ENCODE measurements around the gene HOXA2. TPM values are rescaled to one million over a fixed set of nuclear protein-coding genes. Genes with fewer than 3 reads are reported as not detected.

The HOXA2 gene
- total and polyA plus RNA-seq, 2 of the 13 experiments (the other 11 are each of a cell fraction or from before 2014, with no cell fraction given): 0.22 to 0.29 TPM

DNA sequence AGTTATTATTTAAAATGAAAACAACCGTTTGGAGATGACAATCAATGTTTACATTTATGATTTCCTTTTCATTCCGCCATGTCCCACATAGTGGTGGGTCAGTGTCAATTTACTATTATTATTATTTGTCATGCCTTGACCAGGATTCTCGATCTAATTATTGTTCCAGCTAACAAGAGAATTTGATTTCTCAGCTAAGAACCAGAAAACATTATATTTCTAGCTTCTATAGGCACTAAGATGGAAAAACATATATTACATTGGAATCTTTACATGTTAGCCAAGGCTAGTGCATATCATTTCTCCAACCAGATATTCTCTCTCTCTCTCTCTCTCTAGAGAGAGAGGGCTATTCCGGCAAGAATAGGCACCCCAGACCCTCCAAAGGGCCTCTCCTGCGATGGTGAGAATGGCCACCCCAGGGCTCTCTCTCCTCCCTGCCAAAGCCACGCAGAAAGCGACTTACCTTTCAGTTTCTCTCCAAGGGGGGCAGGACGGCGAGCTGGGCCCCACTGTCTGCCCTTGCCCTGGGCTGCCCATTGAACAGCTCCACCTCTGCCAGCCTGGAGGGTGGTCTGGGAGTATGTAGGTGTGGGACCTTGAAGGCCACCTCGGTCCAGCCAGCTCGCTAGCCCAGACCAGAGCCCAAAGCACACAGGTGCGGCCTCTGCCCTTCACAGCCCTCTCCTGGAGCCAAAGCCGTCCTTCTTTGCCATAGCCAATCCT, 47.5 kb upstream of the HOXA2 start (continued):
- TF ChIP-seq, protein P1, sequence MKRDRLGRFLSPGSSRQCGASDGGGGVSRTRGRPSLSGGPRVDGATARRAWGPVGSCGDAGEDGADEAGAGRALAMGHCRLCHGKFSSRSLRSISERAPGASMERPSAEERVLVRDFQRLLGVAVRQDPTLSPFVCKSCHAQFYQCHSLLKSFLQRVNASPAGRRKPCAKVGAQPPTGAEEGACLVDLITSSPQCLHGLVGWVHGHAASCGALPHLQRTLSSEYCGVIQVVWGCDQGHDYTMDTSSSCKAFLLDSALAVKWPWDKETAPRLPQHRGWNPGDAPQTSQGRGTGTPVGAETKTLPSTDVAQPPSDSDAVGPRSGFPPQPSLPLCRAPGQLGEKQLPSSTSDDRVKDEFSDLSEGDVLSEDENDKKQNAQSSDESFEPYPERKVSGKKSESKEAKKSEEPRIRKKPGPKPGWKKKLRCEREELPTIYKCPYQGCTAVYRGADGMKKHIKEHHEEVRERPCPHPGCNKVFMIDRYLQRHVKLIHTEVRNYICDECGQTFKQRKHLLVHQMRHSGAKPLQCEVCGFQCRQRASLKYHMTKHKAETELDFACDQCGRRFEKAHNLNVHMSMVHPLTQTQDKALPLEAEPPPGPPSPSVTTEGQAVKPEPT (CRISPR knock-in tag; IDR thresholded peaks at IDR 0.05; ENCODE audit: low read depth): no peak
- TF ChIP-seq, protein P2, sequence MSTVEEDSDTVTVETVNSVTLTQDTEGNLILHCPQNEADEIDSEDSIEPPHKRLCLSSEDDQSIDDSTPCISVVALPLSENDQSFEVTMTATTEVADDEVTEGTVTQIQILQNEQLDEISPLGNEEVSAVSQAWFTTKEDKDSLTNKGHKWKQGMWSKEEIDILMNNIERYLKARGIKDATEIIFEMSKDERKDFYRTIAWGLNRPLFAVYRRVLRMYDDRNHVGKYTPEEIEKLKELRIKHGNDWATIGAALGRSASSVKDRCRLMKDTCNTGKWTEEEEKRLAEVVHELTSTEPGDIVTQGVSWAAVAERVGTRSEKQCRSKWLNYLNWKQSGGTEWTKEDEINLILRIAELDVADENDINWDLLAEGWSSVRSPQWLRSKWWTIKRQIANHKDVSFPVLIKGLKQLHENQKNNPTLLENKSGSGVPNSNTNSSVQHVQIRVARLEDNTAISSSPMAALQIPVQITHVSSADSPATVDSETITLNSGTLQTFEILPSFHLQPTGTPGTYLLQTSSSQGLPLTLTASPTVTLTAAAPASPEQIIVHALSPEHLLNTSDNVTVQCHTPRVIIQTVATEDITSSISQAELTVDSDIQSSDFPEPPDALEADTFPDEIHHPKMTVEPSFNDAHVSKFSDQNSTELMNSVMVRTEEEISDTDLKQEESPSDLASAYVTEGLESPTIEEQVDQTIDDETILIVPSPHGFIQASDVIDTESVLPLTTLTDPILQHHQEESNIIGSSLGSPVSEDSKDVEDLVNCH (CRISPR knock-in tag; IDR thresholded peaks at IDR 0.05): no peak
- TF ChIP-seq, protein P3, sequence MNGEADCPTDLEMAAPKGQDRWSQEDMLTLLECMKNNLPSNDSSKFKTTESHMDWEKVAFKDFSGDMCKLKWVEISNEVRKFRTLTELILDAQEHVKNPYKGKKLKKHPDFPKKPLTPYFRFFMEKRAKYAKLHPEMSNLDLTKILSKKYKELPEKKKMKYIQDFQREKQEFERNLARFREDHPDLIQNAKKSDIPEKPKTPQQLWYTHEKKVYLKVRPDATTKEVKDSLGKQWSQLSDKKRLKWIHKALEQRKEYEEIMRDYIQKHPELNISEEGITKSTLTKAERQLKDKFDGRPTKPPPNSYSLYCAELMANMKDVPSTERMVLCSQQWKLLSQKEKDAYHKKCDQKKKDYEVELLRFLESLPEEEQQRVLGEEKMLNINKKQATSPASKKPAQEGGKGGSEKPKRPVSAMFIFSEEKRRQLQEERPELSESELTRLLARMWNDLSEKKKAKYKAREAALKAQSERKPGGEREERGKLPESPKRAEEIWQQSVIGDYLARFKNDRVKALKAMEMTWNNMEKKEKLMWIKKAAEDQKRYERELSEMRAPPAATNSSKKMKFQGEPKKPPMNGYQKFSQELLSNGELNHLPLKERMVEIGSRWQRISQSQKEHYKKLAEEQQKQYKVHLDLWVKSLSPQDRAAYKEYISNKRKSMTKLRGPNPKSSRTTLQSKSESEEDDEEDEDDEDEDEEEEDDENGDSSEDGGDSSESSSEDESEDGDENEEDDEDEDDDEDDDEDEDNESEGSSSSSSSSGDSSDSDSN (CRISPR knock-in tag; IDR thresholded peaks at IDR 0.05): peak; percentile 77
- no peak for TF ChIP-seq ZNF546 (CRISPR knock-in tag; conservative IDR thresholded peaks at IDR 0.05)
- TF ChIP-seq SMAD9 (CRISPR knock-in tag; IDR thresholded peaks at IDR 0.05): no peak
- TF ChIP-seq ZFYVE20 (CRISPR knock-in tag; IDR thresholded peaks at IDR 0.05; ENCODE audit: borderline replicate concordance, low read depth): no peak
- TF ChIP-seq ELF4 (CRISPR knock-in tag; IDR thresholded peaks at IDR 0.05; ENCODE audit: borderline replicate concordance): no peak
- no peak for TF ChIP-seq ZNF12 (CRISPR knock-in tag; IDR thresholded peaks at IDR 0.05)
- TF ChIP-seq CEBPB (IDR thresholded peaks at IDR 0.05; ENCODE audit: borderline replicate concordance, low read depth, low read length): no peak
- TF ChIP-seq, protein P4, sequence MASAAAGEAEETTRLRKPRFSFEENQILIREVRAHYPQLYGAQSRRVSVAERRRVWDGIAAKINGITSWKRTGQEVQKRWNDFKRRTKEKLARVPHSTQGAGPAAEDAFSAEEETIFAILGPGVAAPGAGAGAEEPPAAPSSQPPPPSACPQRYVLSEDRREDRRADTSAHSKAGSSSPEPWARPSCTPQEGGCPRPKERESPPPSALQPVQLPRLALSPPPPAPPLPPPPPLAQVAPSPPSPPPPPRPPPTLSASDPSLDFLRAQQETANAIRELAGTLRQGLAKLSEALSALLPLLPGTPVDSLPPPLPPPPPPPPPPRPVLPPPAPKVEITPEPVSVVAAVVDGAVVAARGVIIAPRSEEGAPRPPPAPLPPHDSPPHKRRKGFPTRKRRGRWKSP (CRISPR knock-in tag; IDR thresholded peaks at IDR 0.05): 0 out of 2 replicates have a peak, but pooled peaks have one; percentile 39
- no peak for TF ChIP-seq FOXM1 (CRISPR knock-in tag; IDR thresholded peaks at IDR 0.05)
- TF ChIP-seq CAMTA2 (CRISPR knock-in tag; IDR thresholded peaks at IDR 0.05; ENCODE audit: borderline replicate concordance): no peak
- TF ChIP-seq SETDB1 (CRISPR knock-in tag; IDR thresholded peaks at IDR 0.05; ENCODE audit: borderline replicate concordance): no peak

Measured in HepG2 (cell line).